HEK293 (cell line): ENCODE results near the gene BANF2.

Experiments used
- CTCF ChIP-seq: fragments of 450-650 bp; formaldehyde crosslinking; IDR thresholded peaks from 2 replicates; pipeline ENCODE4 v1.5.1; 2016; ENCODE audit warnings: missing biosample characterization, missing genetic modification characterization
- MEIS1 ChIP-seq: sonication (generic); formaldehyde crosslinking; IDR thresholded peaks from 2 replicates; pipeline ENCODE4 v1.8.1; 2022; ENCODE audit warnings: missing genetic modification reagents, mild to moderate bottlenecking, borderline replicate concordance
- PATZ1 ChIP-seq: fragments of 450-650 bp; formaldehyde crosslinking; IDR thresholded peaks from 2 replicates; pipeline ENCODE4 v1.5.1; 2016; ENCODE audit warnings: missing biosample characterization, missing genetic modification characterization
- REST ChIP-seq: fragments of 450-650 bp; formaldehyde crosslinking; IDR thresholded peaks from 2 replicates; pipeline ENCODE4 v1.5.1; 2016; ENCODE audit warnings: missing biosample characterization, missing genetic modification characterization
- ZBTB1 ChIP-seq: fragments of 450-650 bp; formaldehyde crosslinking; IDR thresholded peaks from 2 replicates; pipeline ENCODE4 v1.5.1; 2016; ENCODE audit warnings: missing biosample characterization, missing genetic modification characterization
- ZNF280D ChIP-seq: fragments of 450-650 bp; formaldehyde crosslinking; IDR thresholded peaks from 2 replicates; pipeline ENCODE4 v1.5.1; 2016; ENCODE audit warnings: missing biosample characterization, missing genetic modification characterization
- ZNF350 ChIP-seq: fragments of 450-650 bp; formaldehyde crosslinking; IDR thresholded peaks from 2 replicates; pipeline ENCODE4 v1.5.0; 2017; ENCODE audit warnings: missing biosample characterization, mild to moderate bottlenecking, missing genetic modification characterization
- ZNF768 ChIP-seq: fragments of 450-650 bp; formaldehyde crosslinking; IDR thresholded peaks from 2 replicates; pipeline ENCODE4 v1.5.1; 2018; ENCODE audit warnings: missing biosample characterization, mild to moderate bottlenecking, missing genetic modification characterization
- ZNF843 ChIP-seq: fragments of 450-650 bp; formaldehyde crosslinking; IDR thresholded peaks from 2 replicates; pipeline ENCODE4 v1.5.1; 2016; ENCODE audit warnings: missing biosample characterization, missing genetic modification characterization

GRCh38 chr20:17731233-17731632 lies 31.5 kb downstream of the BANF2 start:
- no peak for TF ChIP-seq PATZ1 (tag by site-specific recombination)
- no peak for TF ChIP-seq CTCF (tag by site-specific recombination)
- no peak for TF ChIP-seq ZNF350 (tag by site-specific recombination)
- no peak for TF ChIP-seq ZNF768
- TF ChIP-seq ZBTB1 (tag by site-specific recombination) = no peak
- TF ChIP-seq ZNF280D (tag by site-specific recombination) = no peak
- no peak for TF ChIP-seq ZNF843 (tag by site-specific recombination)
- no peak for TF ChIP-seq REST (tag by site-specific recombination)
- TF ChIP-seq MEIS1 (CRISPR knock-in tag) = no peak
